GM18858 (cell line): ENCODE results near the gene ELMO3.

ENCODE experiments used
- ATAC-seq: cut with Tn5 transposase; IDR thresholded peaks from one replicate; pipeline ENCODE4 v1.9.1; 2021; ENCODE audit not compliant: unreplicated experiment

The ELMO3 gene

DNA sequence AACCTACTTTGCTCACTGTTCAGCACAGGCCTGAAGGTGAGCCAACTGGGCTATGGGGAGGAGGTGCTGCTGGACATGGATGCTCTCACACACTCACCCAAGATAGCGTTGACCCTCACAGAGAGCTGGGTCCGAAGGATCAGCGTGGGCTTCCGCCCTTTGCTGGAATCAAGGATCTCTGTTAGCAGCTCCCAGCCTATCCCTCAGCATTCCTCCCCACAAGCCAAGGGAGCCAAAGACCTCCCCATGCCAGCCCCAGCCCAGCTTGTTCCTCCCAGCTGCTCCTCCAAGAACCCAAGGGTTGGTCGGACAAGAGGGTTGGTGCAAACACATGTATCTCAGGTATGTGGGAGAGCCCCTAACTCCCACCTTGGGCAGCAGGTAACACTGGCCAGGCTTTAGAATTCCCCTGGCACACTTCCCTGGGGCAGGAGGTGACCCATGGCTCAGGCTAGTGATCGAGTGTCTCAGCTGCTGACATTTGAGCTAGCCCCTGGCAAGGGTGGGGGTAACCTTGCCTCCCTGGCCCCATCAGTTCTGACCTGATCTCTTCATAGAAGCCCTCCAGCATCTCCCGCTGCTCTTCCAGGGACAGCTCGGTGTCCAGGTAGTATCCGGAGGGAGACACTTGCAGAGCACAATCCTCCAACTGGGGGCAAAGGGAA, 40.0 kb downstream of the ELMO3 start:
- no peak for ATAC-seq

GRCh38 chr16:67240506-67240905, 41.6 kb downstream of the ELMO3 start:
- no peak for ATAC-seq

GRCh38 chr16:67241008-67241900, 42.3 kb downstream of the ELMO3 start:
- no peak for ATAC-seq

- ATAC-seq: no peak
These were observed 43.3 kb downstream of the ELMO3 start for GRCh38 chr16:67242138-67242730.

GRCh38 chr16:67243481-67243880, 44.5 kb downstream of the ELMO3 start:
- ATAC-seq: no peak

DNA sequence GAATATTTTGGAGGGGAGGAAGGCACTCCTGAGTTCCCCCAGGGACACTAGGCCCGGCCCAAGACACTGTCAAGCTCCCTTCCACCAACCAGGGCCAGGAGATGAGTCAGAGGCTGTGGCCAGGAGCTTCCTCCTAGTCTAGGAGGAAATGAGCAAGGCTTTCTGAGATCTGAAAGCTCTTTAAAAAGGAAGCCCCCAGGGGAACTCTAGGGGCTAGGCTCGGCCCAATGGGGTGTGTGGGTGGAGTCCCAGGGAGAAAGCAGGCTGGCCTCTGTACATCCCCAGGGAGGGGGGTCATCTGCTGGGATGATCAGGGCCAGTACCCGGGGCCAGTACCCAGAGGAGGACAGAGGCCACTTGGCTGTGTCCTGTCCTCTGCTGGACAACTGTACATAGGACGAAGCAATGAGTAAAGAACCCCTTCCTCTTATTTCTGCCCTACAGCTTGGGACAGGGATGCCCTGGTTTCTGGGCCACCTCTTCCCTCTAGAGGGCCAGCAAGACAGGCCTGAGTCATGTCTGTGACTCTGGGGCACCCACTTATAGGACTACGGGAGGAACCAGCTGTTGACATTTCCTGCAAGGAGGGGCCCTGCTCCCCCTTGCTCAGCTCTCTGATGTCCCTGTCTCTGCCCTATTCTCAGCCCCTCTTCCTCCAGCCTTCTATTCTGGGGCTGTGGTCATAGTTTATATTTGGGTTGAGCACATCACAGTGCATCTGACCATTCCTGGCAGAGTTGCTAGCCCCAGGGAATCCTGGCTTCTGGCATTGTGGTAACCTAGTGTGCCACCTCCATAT, 45.7 kb downstream of the ELMO3 start:
- ATAC-seq: peak; percentile 43

DNA sequence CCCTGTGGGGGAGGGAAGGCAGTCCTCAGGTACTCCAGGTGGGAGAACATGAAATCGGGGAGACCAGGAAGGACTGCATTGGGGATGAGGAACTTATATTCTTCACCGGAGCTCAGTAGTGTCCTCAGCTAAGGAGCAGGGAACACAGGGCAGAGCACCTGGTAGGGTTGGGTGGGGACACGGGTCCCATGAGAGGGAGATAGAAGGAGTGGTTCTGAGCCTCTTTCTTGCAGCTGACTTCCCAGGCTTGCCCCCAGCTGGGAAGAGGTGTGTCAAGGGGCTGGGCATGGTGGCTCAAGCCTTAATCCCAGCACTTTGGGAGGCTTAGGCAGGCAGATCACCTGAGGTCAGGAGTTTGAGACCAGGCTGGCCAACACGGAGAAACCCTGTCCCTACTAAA, 46.3 kb downstream of the ELMO3 start:
- no peak for ATAC-seq

GRCh38 chr16:67245674-67246080, 46.7 kb downstream of the ELMO3 start:
- no peak for ATAC-seq

- no peak for ATAC-seq
These were observed 47.3 kb downstream of the ELMO3 start for GRCh38 chr16:67246081-67246755.

- no peak for ATAC-seq
These were observed 47.8 kb downstream of the ELMO3 start for GRCh38 chr16:67246756-67247191.

GRCh38 chr16:67247192-67248072, 48.5 kb downstream of the ELMO3 start, which contains the start of gene FHOD1:
Gene FHOD1, minus strand, starts transcription at chr16:67247481. Its CDS starts 71 bp downstream, at chr16:67247410.
- ATAC-seq: peak; percentile 33

GRCh38 chr16:67248073-67248400, 49.1 kb downstream of the ELMO3 start:
- no peak for ATAC-seq

- ATAC-seq: no peak
These were observed 49.7 kb downstream of the ELMO3 start, which contains the start of gene SLC9A5 for GRCh38 chr16:67248401-67249177. Gene SLC9A5, plus strand, starts transcription at chr16:67248979. Its CDS starts 36 bp downstream, at chr16:67249015.

- ATAC-seq: no peak
These were observed 50.5 kb downstream of the ELMO3 start for GRCh38 chr16:67249178-67250044.

DNA sequence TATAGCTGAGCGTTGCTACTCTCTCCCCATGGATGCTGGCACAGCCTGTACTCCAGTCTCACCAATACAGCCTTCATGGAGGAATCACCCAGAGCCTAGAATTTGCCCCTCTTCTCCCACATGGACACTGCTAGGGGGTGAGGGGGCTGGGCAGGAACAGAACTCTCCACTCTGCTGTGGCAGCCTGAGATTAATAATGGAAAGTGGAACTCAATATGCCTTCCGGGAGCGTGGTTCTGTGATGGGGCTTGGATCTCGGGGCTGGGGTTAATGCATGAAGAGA, 51.1 kb downstream of the ELMO3 start:
- ATAC-seq: no peak

GRCh38 chr16:67252609-67253497, 53.9 kb downstream of the ELMO3 start:
- ATAC-seq: no peak
